Measurements from ENCODE around the gene EXD1. TPM values are rescaled to one million over a fixed set of nuclear protein-coding genes. Genes with fewer than 3 reads are reported as not detected.
"Not testable (repeated sequence)": the region's sequence is repeated elsewhere in the genome, so short reads cannot be mapped to it uniquely, and the experiment has no call there.

EXD1 gene
- total RNA-seq, 2 donors from 2014 or later, result not detected

- DNase-seq (ENCODE audit: low spot score) (no peak), ATAC-seq (ENCODE audit: insufficient number of reproducible peaks, low FRiP score, low read depth) (no peak)
- Histone ChIP-seq H3K27me3 (replicated peaks; ENCODE audit: insufficient read depth) (no peaks in the 10 kb centered on the region), H3K9me3 (no peaks in the 10 kb centered on the region), H3K4me3 (no peak overlapping the region), H3K4me1 (ENCODE audit: control insufficient read depth in 1 of 2, low read depth in 2 of 2) (no peaks in the 10 kb centered on the region), H3K36me3 (peaks cover 14% of the 10 kb centered on the region), H3K27ac (no peak overlapping the region)
- TF ChIP-seq, protein P1, sequence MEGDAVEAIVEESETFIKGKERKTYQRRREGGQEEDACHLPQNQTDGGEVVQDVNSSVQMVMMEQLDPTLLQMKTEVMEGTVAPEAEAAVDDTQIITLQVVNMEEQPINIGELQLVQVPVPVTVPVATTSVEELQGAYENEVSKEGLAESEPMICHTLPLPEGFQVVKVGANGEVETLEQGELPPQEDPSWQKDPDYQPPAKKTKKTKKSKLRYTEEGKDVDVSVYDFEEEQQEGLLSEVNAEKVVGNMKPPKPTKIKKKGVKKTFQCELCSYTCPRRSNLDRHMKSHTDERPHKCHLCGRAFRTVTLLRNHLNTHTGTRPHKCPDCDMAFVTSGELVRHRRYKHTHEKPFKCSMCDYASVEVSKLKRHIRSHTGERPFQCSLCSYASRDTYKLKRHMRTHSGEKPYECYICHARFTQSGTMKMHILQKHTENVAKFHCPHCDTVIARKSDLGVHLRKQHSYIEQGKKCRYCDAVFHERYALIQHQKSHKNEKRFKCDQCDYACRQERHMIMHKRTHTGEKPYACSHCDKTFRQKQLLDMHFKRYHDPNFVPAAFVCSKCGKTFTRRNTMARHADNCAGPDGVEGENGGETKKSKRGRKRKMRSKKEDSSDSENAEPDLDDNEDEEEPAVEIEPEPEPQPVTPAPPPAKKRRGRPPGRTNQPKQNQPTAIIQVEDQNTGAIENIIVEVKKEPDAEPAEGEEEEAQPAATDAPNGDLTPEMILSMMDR (IDR thresholded peaks at IDR 0.05), result no peak
Observed at GRCh38 chr15:41258750-41259471, 28.4 kb upstream of the EXD1 start.

DNA sequence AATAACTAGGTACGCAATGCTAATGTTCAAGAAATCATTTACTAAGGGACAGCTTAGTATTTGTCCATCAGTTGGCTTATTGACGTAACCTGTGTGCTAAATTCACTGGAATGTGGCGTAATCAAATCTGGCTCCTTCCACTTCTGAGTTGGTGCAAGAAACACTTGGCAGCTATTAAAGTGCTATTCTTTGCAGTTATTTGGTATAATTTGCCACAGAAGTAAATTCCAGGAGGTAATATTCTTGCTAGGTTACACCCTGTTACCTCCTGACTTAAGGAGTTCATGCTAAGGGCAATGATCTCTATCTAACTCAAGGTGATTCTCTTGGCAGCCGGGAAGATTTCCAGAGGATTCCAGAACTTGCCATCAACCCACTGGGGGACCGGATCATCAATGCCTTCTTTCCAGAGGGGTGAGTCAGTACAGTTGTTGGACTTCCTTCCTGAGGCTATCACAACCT, 26.1 kb upstream of the EXD1 start:
- Histone ChIP-seq H3K27ac (no peak overlapping the region), H3K4me1 (ENCODE audit: control insufficient read depth in 1 of 2, low read depth in 2 of 2) (no peaks in the 10 kb centered on the region), H3K9me3 (no peaks in the 10 kb centered on the region), H3K27me3 (replicated peaks; ENCODE audit: insufficient read depth) (no peaks in the 10 kb centered on the region), H3K4me3 (no peak overlapping the region), H3K36me3 (peaks cover 8% of the 10 kb centered on the region)
- no peak for DNase-seq (ENCODE audit: low spot score)
- no peak for ATAC-seq (ENCODE audit: insufficient number of reproducible peaks, low FRiP score, low read depth)
- TF ChIP-seq, protein P1 (IDR thresholded peaks at IDR 0.05), result no peak

DNA sequence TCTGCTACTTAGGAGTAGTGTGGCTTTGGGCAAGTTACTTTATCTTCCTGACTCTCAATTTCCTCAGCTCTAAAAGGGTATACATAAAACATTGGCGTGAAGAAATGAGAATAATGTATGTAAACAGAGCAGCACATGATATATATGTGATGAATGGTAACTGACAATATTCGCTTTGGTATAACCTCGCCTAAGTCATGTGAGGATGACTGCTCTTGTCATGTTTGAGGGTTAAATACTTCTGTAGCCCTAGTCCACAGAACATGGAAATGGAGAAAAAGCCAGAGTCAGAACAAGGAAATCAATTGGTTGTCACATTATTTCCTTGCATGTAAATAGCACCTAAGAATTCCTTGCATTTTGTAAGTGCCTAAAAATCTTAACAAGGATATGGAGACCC, 25.5 kb upstream of the EXD1 start:
- peaks cover 8% of the 10 kb centered on the region for H3K36me3 ChIP-seq
- no peaks in the 10 kb centered on the region for H3K9me3 ChIP-seq
- TF ChIP-seq, protein P1 (IDR thresholded peaks at IDR 0.05), result no peak
- H3K27ac ChIP-seq, result no peak overlapping the region
- DNase-seq (ENCODE audit: low spot score) (no peak), ATAC-seq (ENCODE audit: insufficient number of reproducible peaks, low FRiP score, low read depth) (no peak)
- no peak overlapping the region for H3K4me3 ChIP-seq
- no peaks in the 10 kb centered on the region for H3K27me3 ChIP-seq (replicated peaks; ENCODE audit: insufficient read depth)
- H3K4me1 ChIP-seq (ENCODE audit: control insufficient read depth in 1 of 2, low read depth in 2 of 2), result no peaks in the 10 kb centered on the region

DNA sequence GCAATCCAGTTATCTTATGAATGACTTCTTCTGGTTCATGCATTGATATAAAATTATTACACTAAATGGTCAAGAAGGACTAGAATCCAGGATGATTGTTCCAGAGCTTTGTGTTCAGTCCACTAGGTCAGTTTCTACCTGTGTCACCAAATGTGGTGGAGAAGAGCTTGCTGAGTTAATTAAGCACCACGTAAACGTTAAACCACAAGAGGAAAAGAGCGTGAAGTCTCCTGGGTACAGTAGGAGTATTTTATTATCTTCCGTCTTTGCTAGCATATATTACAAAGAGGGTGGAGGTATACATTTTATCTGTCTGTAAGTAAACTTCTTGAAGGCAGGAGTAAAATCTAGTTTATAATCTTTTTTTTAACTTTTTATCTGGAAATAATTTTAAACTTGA, 24.0 kb upstream of the EXD1 start:
- peaks cover 4% of the 10 kb centered on the region for H3K36me3 ChIP-seq
- ATAC-seq (ENCODE audit: insufficient number of reproducible peaks, low FRiP score, low read depth), result no peak
- DNase-seq (ENCODE audit: low spot score), result no peak

DNA sequence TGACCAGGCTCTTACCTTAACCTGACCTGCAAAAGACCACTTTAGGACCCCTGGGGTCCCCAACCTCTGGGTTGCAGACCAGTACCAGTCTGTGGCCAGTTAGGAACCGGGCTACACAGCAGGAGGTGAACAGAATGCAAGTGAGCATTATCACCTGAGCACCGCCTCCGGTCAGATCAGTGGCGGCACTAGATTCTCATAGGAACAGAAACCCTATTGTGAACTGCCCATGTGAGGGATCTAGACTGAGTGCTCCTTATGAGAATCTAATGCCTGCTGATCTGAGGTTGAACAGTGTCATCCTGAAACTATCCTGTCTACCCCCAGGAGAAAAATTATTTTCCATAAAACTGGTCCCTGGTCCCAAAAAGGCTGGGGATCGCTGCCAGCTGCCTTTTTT, 20.9 kb upstream of the EXD1 start:
- Histone ChIP-seq H3K36me3 (no peaks in the 10 kb centered on the region), H3K27ac (no peak overlapping the region), H3K4me1 (ENCODE audit: control insufficient read depth in 1 of 2, low read depth in 2 of 2) (no peaks in the 10 kb centered on the region), H3K27me3 (replicated peaks; ENCODE audit: insufficient read depth) (no peaks in the 10 kb centered on the region), H3K9me3 (no peaks in the 10 kb centered on the region), H3K4me3 (no peak overlapping the region)
- ATAC-seq (ENCODE audit: insufficient number of reproducible peaks, low FRiP score, low read depth), result no peak
- no peak for DNase-seq (ENCODE audit: low spot score)
- TF ChIP-seq, protein P1 (IDR thresholded peaks at IDR 0.05), result no peak

More for the DNA sequence above, 24.0 kb upstream of the EXD1 start:
- no peaks in the 10 kb centered on the region for H3K27me3 ChIP-seq (replicated peaks; ENCODE audit: insufficient read depth)
- TF ChIP-seq, protein P1 (IDR thresholded peaks at IDR 0.05), result no peak
- H3K4me1 ChIP-seq (ENCODE audit: control insufficient read depth in 1 of 2, low read depth in 2 of 2), result no peaks in the 10 kb centered on the region
- no peak overlapping the region for H3K4me3 ChIP-seq
- no peaks in the 10 kb centered on the region for H3K9me3 ChIP-seq
- no peak overlapping the region for H3K27ac ChIP-seq

GRCh38 chr15:41250745-41251144, 20.2 kb upstream of the EXD1 start:
- H3K27ac ChIP-seq; DNase-seq (ENCODE audit: low spot score); H3K4me1 ChIP-seq (ENCODE audit: control insufficient read depth in 1 of 2, low read depth in 2 of 2); H3K27me3 ChIP-seq (replicated peaks; ENCODE audit: insufficient read depth); H3K9me3 ChIP-seq; ATAC-seq (ENCODE audit: insufficient number of reproducible peaks, low FRiP score, low read depth); H3K4me3 ChIP-seq; H3K36me3 ChIP-seq: not testable (repeated sequence)

Data from thoracic aorta (tissue), 2 donors.